BLaER1 (cell line): ENCODE results near the gene BTBD19.
A peak's percentile ranks its signal among the peaks of the same experiment; 100 is the strongest.

Experiments used
- H3K27ac ChIP-seq: shearing (Covaris generic); formaldehyde crosslinking; 2 replicates; pipeline ENCODE4 v1.8.1; 2022
- H3K27me3 ChIP-seq: shearing (Covaris generic); formaldehyde crosslinking; 2 replicates; pipeline ENCODE4 v1.8.1; 2022
- H3K36me3 ChIP-seq: shearing (Covaris generic); formaldehyde crosslinking; 2 replicates; pipeline ENCODE4 v1.8.1; 2022
- H3K4me1 ChIP-seq: shearing (Covaris generic); formaldehyde crosslinking; 2 replicates; pipeline ENCODE4 v1.8.1; 2022
- H3K4me2 ChIP-seq: shearing (Covaris generic); formaldehyde crosslinking; 2 replicates; pipeline ENCODE4 v1.8.1; 2022
- H3K4me3 ChIP-seq: shearing (Covaris generic); formaldehyde crosslinking; 2 replicates; pipeline ENCODE4 v1.8.1; 2022
- H3K9ac ChIP-seq: shearing (Covaris generic); formaldehyde crosslinking; 2 replicates; pipeline ENCODE4 v1.8.1; 2022
- H3K9me3 ChIP-seq: shearing (Covaris generic); formaldehyde crosslinking; 2 replicates; pipeline ENCODE4 v1.8.1; 2022
- H4K20me1 ChIP-seq: shearing (Covaris generic); formaldehyde crosslinking; 2 replicates; pipeline ENCODE4 v1.8.1; 2022
- Cebpa-rat ChIP-seq: shearing (Covaris generic); IDR thresholded peaks from 2 replicates; pipeline ENCODE4 v1.8.1; 2022

The BTBD19 gene

GRCh38 chr1:44839576-44839975, 31.3 kb downstream of the BTBD19 start:
- no peaks in the 10 kb centered on the region for H3K36me3 ChIP-seq
- H3K4me2 ChIP-seq: peak overlapping the region; percentile 37
- H3K4me1 ChIP-seq: peaks cover 33% of the 10 kb centered on the region
- TF ChIP-seq Cebpa-rat: no peak
- H3K4me3 ChIP-seq: no peak overlapping the region
- H3K27ac ChIP-seq: no peak overlapping the region
- no peaks in the 10 kb centered on the region for H3K9me3 ChIP-seq
- 0 out of 2 replicates have a peak overlapping the region, but pooled peaks have one; percentile 12 for H3K9ac ChIP-seq
- H4K20me1 ChIP-seq: no peaks in the 10 kb centered on the region
- no peaks in the 10 kb centered on the region for H3K27me3 ChIP-seq

- Histone ChIP-seq H4K20me1 (no peaks in the 10 kb centered on the region), H3K27me3 (no peaks in the 10 kb centered on the region), H3K4me3 (peak overlapping the region; percentile 66), H3K9me3 (no peaks in the 10 kb centered on the region), H3K27ac (no peak overlapping the region), H3K36me3 (no peaks in the 10 kb centered on the region), H3K4me2 (peak overlapping the region; percentile 99), H3K4me1 (peaks cover 20% of the 10 kb centered on the region), H3K9ac (peak overlapping the region; percentile 68)
- no peak for TF ChIP-seq Cebpa-rat
Observed at GRCh38 chr1:44842486-44842861, 34.2 kb downstream of the BTBD19 start.

GRCh38 chr1:44842862-44843655, 34.7 kb downstream of the BTBD19 start, which contains the start of gene PTCH2:
Gene PTCH2, minus strand, starts transcription at chr1:44843253. Its CDS starts 321 bp downstream, at chr1:44842932.
- Histone ChIP-seq H3K4me3 (peak within 1 kb of the TSS; percentile 66), H4K20me1 (no peaks in the 10 kb centered on the region), H3K36me3 (no peaks in the 10 kb centered on the region), H3K4me2 (peak within 1 kb of the TSS; percentile 99), H3K27me3 (no peaks in the 10 kb centered on the region), H3K27ac (no peak within 1 kb of the TSS), H3K4me1 (peaks cover 20% of the 10 kb centered on the region), H3K9me3 (no peaks in the 10 kb centered on the region), H3K9ac (peak within 1 kb of the TSS; percentile 68)
- TF ChIP-seq Cebpa-rat: no peak

GRCh38 chr1:44846985-44847384, 38.7 kb downstream of the BTBD19 start:
- Histone ChIP-seq H3K9ac (no peak overlapping the region), H3K9me3 (no peaks in the 10 kb centered on the region), H3K4me3 (no peak overlapping the region), H3K4me1 (peaks cover 9% of the 10 kb centered on the region), H3K36me3 (peaks cover 25% of the 10 kb centered on the region), H3K4me2 (no peak overlapping the region), H4K20me1 (no peaks in the 10 kb centered on the region), H3K27me3 (no peaks in the 10 kb centered on the region), H3K27ac (no peak overlapping the region)
- no peak for TF ChIP-seq Cebpa-rat

GRCh38 chr1:44847845-44848244, 39.5 kb downstream of the BTBD19 start:
- H3K36me3 ChIP-seq: peaks cover 34% of the 10 kb centered on the region
- no peak overlapping the region for H3K4me2 ChIP-seq
- H3K4me3 ChIP-seq: no peak overlapping the region
- no peaks in the 10 kb centered on the region for H3K27me3 ChIP-seq
- no peaks in the 10 kb centered on the region for H3K9me3 ChIP-seq
- H4K20me1 ChIP-seq: no peaks in the 10 kb centered on the region
- no peak for TF ChIP-seq Cebpa-rat
- no peak overlapping the region for H3K27ac ChIP-seq
- H3K9ac ChIP-seq: no peak overlapping the region
- H3K4me1 ChIP-seq: peaks cover 1% of the 10 kb centered on the region

GRCh38 chr1:44848456-44849181, 40.3 kb downstream of the BTBD19 start:
- H3K27ac ChIP-seq: no peak overlapping the region
- H3K9me3 ChIP-seq: no peaks in the 10 kb centered on the region
- no peaks in the 10 kb centered on the region for H4K20me1 ChIP-seq
- H3K36me3 ChIP-seq: peaks cover 34% of the 10 kb centered on the region
- no peaks in the 10 kb centered on the region for H3K27me3 ChIP-seq
- no peak overlapping the region for H3K4me2 ChIP-seq
- TF ChIP-seq Cebpa-rat: no peak
- no peak overlapping the region for H3K4me3 ChIP-seq
- H3K4me1 ChIP-seq: no peaks in the 10 kb centered on the region
- H3K9ac ChIP-seq: no peak overlapping the region

- Histone ChIP-seq H3K4me3 (no peak overlapping the region), H3K27ac (no peak overlapping the region), H4K20me1 (no peaks in the 10 kb centered on the region), H3K36me3 (peaks cover 40% of the 10 kb centered on the region), H3K27me3 (no peaks in the 10 kb centered on the region), H3K4me2 (no peak overlapping the region), H3K9ac (no peak overlapping the region), H3K9me3 (no peaks in the 10 kb centered on the region), H3K4me1 (no peaks in the 10 kb centered on the region)
- TF ChIP-seq Cebpa-rat: no peak
Observed at GRCh38 chr1:44849575-44850132, 41.3 kb downstream of the BTBD19 start.

- no peak overlapping the region for H3K4me3 ChIP-seq
- no peak overlapping the region for H3K9ac ChIP-seq
- H3K4me2 ChIP-seq: no peak overlapping the region
- TF ChIP-seq Cebpa-rat: no peak
- no peaks in the 10 kb centered on the region for H4K20me1 ChIP-seq
- H3K27ac ChIP-seq: no peak overlapping the region
- peaks cover 57% of the 10 kb centered on the region for H3K36me3 ChIP-seq
- H3K27me3 ChIP-seq: no peaks in the 10 kb centered on the region
- H3K9me3 ChIP-seq: no peaks in the 10 kb centered on the region
- H3K4me1 ChIP-seq: no peaks in the 10 kb centered on the region
Observed at GRCh38 chr1:44851308-44851707, 43.0 kb downstream of the BTBD19 start.

GRCh38 chr1:44853201-44853600, 44.9 kb downstream of the BTBD19 start:
- Histone ChIP-seq H3K4me1 (no peaks in the 10 kb centered on the region), H3K9ac (no peak overlapping the region), H3K27me3 (no peaks in the 10 kb centered on the region), H3K9me3 (no peaks in the 10 kb centered on the region), H3K4me2 (no peak overlapping the region), H3K27ac (no peak overlapping the region), H4K20me1 (no peaks in the 10 kb centered on the region), H3K4me3 (no peak overlapping the region), H3K36me3 (peaks cover 73% of the 10 kb centered on the region)
- TF ChIP-seq Cebpa-rat: no peak

- H3K9me3 ChIP-seq: no peaks in the 10 kb centered on the region
- no peak for TF ChIP-seq Cebpa-rat
Observed at GRCh38 chr1:44854970-44855369, 46.6 kb downstream of the BTBD19 start.

More at GRCh38 chr1:44854970-44855369, 46.6 kb downstream of the BTBD19 start:
- Histone ChIP-seq H3K36me3 (peaks cover 65% of the 10 kb centered on the region), H3K27ac (no peak overlapping the region), H3K4me3 (no peak overlapping the region), H4K20me1 (no peaks in the 10 kb centered on the region), H3K9ac (no peak overlapping the region), H3K27me3 (no peaks in the 10 kb centered on the region), H3K4me2 (no peak overlapping the region), H3K4me1 (peaks cover 3% of the 10 kb centered on the region)
